Erythroblast (primary cell): ENCODE results near the gene GPC6.

Experiments used
- GATA1 ChIP-seq: IDR thresholded peaks from 2 replicates; pipeline ENCODE4 v1.6.1; 2011; ENCODE audit warnings: low read depth, mild to moderate bottlenecking, control low read depth, low read length, moderate library complexity
- POLR2A ChIP-seq: IDR thresholded peaks from 2 replicates; pipeline ENCODE4 v1.6.1; 2011; ENCODE audit warnings: mild to moderate bottlenecking, low read length

- no peak for TF ChIP-seq POLR2A
- TF ChIP-seq GATA1, result no peak
Observed at GRCh38 chr13:93811738-93812112, 585.1 kb downstream of the GPC6 start.
